NOMO-1 treated with dmso at 0.1 percent for 144 hours (cell line): ENCODE measurements around the gene STRIT1.
"Not testable (repeated sequence)": the region's sequence is repeated elsewhere in the genome, so short reads cannot be mapped to it uniquely, and the experiment has no call there.

Experiments
- DNase-seq: peaks from one replicate; lab custom pipeline; 2025; ENCODE audit not compliant: unreplicated experiment; lab: John Stamatoyannopoulos, UW

The STRIT1 gene

GRCh38 chr3:155313916-155314315 lies 20.4 kb upstream of the STRIT1 start:
- no peak for DNase-seq

GRCh38 chr3:155313300-155313699 lies 19.8 kb upstream of the STRIT1 start:
- no peak for DNase-seq

DNA sequence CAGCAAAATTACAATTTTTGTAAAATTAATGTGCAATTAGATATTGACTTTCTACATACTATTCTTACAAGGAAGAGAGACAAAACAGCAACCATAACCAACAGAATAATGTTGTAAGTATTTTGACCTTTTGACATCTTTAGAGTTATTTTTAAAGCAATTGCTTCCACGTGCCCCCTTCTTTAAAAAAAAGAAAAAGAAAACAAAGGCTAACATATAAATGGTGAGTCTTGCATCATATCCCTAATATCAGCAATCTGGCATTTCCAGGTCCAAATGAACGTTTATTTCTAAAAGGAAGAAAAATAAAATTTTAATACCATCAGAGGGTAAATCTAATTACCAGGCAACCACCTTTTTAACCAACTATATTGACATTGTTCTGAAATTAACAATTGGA lies 19.3 kb upstream of the STRIT1 start:
- DNase-seq = no peak

DNA sequence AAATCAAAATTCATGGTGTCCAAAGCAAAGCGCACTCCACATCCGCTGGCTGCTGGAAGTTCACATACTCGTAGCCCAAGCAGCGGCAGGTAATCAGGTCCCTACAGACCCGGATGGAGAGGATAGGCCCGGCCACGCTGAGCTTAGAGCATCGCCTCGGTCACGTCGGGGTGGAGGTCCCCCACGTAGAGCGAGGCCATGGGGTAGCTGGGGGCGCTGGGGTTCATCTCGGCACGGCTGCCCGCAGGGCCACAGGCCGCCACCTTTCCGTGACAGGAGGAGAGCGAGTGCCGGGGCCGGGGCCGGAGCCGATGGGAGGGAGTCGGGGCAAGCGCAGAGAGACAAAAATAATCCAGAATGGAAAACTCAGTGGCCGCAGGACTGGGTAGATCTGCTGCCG lies 16.1 kb upstream of the STRIT1 start:
- DNase-seq = no peak

DNA sequence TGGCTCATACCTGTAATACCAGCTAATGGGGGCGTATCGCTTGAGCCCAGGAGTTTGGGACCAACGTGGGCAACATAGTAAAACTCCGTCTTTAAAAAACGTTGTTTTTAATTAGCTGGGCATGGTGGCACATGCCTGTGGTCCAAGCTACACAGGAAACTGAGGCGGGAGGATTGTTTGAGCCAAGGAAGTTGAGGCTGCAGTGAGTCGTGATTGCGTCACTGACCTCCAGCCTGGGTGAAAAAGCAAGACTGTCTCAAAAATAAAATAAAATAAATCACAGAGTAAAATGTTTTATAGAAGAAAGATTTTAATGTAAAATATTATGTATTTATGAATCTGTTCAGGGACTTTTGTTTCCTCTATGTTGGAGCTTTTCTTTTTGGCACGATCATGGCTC lies 15.3 kb upstream of the STRIT1 start:
- no peak for DNase-seq

GRCh38 chr3:155307183-155307582 lies 13.7 kb upstream of the STRIT1 start:
- DNase-seq = no peak

- no peak for DNase-seq
These were observed 10.9 kb upstream of the STRIT1 start for GRCh38 chr3:155304394-155304793.

- no peak for DNase-seq
These were observed 10.1 kb upstream of the STRIT1 start for GRCh38 chr3:155303540-155304097.

DNA sequence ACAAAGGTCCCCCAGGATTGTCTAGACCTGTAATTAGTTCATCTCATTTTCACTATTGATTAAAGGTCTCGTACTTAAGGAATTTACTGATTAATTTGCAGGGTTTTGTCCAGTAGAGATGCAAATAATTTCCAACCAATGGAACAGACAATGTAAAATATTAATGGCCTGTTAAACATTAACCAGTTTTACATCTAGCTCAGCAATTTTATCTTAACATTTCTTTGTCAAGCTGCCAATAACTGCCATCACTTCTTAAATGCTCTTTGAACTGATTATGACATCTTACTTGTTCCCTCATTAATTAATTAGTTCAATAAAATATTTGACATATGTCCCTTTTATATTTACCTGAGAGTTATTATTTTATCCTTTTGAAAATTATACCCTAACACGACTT lies 9.4 kb upstream of the STRIT1 start:
- no peak for DNase-seq

GRCh38 chr3:155302481-155302880 lies 9.0 kb upstream of the STRIT1 start:
- DNase-seq = no peak

GRCh38 chr3:155297100-155297499 lies 3.6 kb upstream of the STRIT1 start:
- DNase-seq = no peak

DNA sequence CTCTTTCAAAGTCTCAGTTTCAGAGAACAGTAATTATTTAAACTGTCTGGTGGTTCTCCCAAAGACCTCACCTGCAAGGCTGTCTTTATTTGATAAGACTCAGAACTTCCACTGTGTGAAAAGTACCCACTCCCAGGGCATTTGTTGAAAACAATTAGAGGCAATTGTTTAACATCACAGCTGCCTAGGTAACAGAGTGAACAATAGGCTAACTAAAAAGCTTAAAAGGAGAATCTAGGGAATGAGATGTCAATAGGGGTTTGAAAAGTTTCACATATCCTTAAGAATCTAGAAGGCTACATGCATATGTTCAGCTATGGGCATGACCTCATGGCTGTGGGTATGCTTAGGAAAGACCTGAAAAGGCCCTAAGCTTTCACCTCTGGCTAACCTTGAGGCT lies 2.9 kb upstream of the STRIT1 start:
- DNase-seq = no peak

- no peak for DNase-seq
These were observed 790 bp downstream of the STRIT1 start for GRCh38 chr3:155292693-155293092.

DNA sequence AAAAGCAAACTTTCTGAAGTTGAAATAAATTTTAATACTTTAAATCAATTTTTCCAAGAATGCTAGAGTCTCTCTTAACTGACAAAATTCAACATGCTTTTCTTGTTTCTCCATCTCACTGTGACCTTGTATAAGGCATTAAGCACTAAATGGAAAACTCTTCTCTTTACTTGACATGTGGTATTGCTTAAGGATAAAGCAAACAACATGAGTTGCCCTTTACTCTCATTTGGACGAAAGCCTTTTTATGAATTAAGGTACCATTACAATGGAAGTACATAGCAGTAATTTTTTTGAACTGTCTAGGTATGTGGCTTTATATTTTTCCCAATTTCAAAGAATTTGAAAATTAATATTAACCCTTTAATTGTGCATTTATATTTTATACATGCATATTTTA lies 1.4 kb downstream of the STRIT1 start:
- DNase-seq = no peak

- DNase-seq = no peak
These were observed 6.7 kb downstream of the STRIT1 start for GRCh38 chr3:155286736-155287135.

DNA sequence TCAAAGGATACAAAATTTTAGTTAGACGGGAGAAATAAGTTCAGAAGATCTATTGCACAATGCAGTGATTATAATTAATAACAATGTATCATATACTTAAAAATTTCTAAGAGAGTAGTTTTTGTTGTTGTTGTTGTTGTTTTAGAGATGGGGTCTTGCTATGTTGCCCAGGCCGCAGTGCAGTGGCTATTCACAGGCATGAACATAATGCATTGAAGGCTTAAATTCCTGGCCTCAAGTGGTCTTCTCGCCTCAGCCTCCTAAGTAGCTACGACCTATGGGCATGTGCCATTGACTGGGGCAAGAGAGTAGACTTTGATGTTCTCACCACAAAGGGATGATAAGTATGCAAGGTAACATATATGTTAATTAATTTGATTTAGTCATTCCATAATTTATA lies 7.5 kb downstream of the STRIT1 start:
- no peak for DNase-seq

- no peak for DNase-seq
These were observed 10.1 kb downstream of the STRIT1 start for GRCh38 chr3:155283092-155284056.

- DNase-seq = no peak
These were observed 10.9 kb downstream of the STRIT1 start for GRCh38 chr3:155282385-155283091.

- no peak for DNase-seq
These were observed 11.6 kb downstream of the STRIT1 start for GRCh38 chr3:155281912-155282311.

DNA sequence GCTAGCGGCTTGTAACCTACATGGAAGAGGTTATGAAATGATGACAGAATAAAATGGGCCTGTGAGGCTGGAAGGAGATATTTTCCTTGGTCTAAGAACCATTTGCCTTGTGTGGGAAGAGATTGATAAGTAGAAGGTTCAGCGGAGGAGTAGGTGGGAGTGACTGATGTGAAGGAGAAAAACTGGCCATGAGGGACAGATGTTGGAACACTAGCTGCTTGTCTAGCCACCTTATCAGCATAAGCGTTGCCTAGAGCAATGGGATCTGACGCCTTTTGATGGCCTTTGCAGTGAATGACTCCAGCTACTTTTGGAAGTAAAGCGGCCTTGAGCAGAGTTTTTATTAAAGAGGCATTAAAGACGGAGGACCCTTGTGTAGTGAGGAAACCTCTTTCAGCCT lies 17.4 kb downstream of the STRIT1 start:
- not testable (repeated sequence) for DNase-seq

GRCh38 chr3:155275159-155275754 lies 18.2 kb downstream of the STRIT1 start:
- not testable (repeated sequence) for DNase-seq
